ENCODE data around the gene C10orf67. TPM values are rescaled to one million over a fixed set of nuclear protein-coding genes. Genes with fewer than 3 reads are reported as not detected.

Gene C10orf67
- total and polyA plus RNA-seq, 9 donors: 0.08 to 1.0 (median 0.28) TPM

DNA sequence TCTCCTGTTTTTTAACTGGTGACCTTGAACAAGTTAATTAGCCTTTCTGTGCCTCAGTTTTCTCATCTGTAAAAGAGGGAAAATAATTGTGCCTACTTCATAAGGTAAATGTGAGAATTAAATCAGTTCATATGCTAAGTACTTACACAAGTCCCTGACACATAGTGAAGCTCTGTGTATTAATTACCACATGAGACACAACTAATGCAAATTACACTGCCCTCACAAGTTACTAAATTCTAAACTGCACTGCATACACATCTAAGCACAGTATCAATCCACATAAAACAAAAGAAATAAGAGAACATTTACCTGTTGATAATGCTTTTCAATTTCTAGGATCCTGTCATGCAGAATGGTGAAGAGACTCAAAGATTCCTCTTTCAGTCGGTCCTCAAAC is 22.5 kb downstream of the C10orf67 start:
- Histone ChIP-seq H3K4me3 (no peak overlapping the region), H3K9me3 (no peaks in the 10 kb centered on the region), H3K4me1 (ENCODE audit: insufficient read depth) (no peaks in the 10 kb centered on the region), H3K36me3 (no peaks in the 10 kb centered on the region), H3K27me3 (no peaks in the 10 kb centered on the region), H3K27ac (no peak overlapping the region)
- TF ChIP-seq, protein P1, sequence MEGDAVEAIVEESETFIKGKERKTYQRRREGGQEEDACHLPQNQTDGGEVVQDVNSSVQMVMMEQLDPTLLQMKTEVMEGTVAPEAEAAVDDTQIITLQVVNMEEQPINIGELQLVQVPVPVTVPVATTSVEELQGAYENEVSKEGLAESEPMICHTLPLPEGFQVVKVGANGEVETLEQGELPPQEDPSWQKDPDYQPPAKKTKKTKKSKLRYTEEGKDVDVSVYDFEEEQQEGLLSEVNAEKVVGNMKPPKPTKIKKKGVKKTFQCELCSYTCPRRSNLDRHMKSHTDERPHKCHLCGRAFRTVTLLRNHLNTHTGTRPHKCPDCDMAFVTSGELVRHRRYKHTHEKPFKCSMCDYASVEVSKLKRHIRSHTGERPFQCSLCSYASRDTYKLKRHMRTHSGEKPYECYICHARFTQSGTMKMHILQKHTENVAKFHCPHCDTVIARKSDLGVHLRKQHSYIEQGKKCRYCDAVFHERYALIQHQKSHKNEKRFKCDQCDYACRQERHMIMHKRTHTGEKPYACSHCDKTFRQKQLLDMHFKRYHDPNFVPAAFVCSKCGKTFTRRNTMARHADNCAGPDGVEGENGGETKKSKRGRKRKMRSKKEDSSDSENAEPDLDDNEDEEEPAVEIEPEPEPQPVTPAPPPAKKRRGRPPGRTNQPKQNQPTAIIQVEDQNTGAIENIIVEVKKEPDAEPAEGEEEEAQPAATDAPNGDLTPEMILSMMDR (IDR thresholded peaks at IDR 0.05): no peak
- no peak for TF ChIP-seq POLR2A (IDR thresholded peaks at IDR 0.05)
- no peak for TF ChIP-seq EP300 (IDR thresholded peaks at IDR 0.05)
- intact Hi-C loops (cut with DNase I): no loop called here
- 83 to 94% (median 85%) methylated on average over 1 of the region's 1 CpG for WGBS, 3 donors
- no peak for DNase-seq

DNA sequence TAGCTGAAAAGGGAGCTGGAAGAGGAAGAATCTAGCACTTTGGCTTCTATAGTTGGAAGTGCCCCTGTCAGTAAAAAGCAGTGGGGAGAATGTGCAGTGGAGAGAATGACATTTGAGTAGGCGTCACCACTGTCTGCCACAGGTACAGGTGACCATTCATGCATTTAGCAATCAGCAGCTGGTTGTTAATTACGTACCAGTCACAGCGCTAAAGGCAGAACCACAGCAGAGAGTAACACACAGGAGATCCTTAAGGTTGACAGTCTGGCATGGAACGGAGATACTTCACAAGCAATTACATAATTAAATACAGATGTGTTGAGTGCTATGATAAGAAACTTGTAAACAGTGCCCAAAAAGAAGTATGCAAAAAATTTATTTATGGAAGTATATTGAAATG is 24.8 kb downstream of the C10orf67 start:
- WGBS, 3 donors: 74 to 81% (median 74%) methylated on average over 4 of the region's 4 CpGs
- no peak for DNase-seq
- no peak overlapping the region for H3K27ac ChIP-seq
- no peaks in the 10 kb centered on the region for H3K36me3 ChIP-seq
- no peak overlapping the region for H3K4me3 ChIP-seq
- H3K4me1 ChIP-seq (ENCODE audit: insufficient read depth): no peaks in the 10 kb centered on the region
- no peaks in the 10 kb centered on the region for H3K9me3 ChIP-seq
- intact Hi-C loops (cut with DNase I): loop anchor here (10.0 kb wide), 3 partner anchors 205 to 1195 kb away; no protein-coding TSS in a partner anchor
- TF ChIP-seq, protein P1 (IDR thresholded peaks at IDR 0.05): no peak
- no peak for TF ChIP-seq EP300 (IDR thresholded peaks at IDR 0.05)
- no peak for TF ChIP-seq POLR2A (IDR thresholded peaks at IDR 0.05)
- no peaks in the 10 kb centered on the region for H3K27me3 ChIP-seq

DNA sequence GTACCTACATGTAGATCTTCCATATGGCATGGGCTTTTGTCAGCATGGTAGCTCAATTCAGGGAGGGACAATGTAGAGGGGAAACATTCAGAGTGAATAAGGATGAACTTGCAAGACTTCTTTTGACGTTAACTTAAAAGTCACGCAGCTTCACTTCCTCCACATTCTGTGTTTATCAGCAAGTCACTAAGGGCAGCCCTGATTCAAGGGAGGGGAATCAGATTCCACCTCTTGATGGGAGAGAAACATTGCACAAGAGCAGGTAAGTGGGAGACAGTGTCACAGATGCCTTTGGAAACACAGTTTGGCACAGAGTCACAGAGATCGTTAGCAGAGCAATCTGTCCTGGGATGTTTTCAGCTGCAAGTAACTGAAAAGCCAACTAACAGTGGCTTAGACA is 26.2 kb downstream of the C10orf67 start:
- no peaks in the 10 kb centered on the region for H3K9me3 ChIP-seq
- no peaks in the 10 kb centered on the region for H3K36me3 ChIP-seq
- H3K27ac ChIP-seq: no peak overlapping the region
- WGBS, 3 donors: 56 to 69% (median 57%) methylated on average over 3 of the region's 3 CpGs
- TF ChIP-seq EP300 (IDR thresholded peaks at IDR 0.05): no peak
- TF ChIP-seq, protein P1 (IDR thresholded peaks at IDR 0.05): no peak
- TF ChIP-seq POLR2A (IDR thresholded peaks at IDR 0.05): no peak
- intact Hi-C loops (cut with DNase I): loop anchor here (10.0 kb wide), 3 partner anchors 206 to 1196 kb away; no protein-coding TSS in a partner anchor
- no peak for DNase-seq
- no peak overlapping the region for H3K4me3 ChIP-seq
- no peaks in the 10 kb centered on the region for H3K27me3 ChIP-seq
- H3K4me1 ChIP-seq (ENCODE audit: insufficient read depth): no peaks in the 10 kb centered on the region

DNA sequence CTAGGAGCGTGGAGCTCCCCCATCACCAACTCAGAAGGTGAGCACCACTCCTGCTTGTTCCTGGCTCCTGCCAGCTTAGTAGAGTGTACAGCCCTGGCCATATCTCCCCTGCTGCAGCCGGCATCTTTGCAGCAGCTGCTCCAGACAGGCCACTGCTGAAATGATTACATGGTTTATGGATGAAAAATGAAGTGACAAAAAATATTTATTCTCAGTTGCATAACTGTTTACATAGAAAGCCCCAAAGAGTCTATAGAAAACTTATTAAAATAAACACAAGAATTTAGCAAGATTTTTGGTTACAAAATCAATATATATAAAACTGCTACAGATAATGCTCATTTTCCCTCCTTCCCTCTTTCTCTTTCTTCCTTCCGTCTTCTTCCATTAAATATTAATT is 27.2 kb downstream of the C10orf67 start:
- H3K27ac ChIP-seq: no peak overlapping the region
- H3K4me3 ChIP-seq: no peak overlapping the region
- no peaks in the 10 kb centered on the region for H3K9me3 ChIP-seq
- H3K27me3 ChIP-seq: no peaks in the 10 kb centered on the region
- intact Hi-C loops (cut with DNase I): loop anchor here (10.0 kb wide), 3 partner anchors 207 to 1197 kb away; no protein-coding TSS in a partner anchor
- no peaks in the 10 kb centered on the region for H3K36me3 ChIP-seq
- TF ChIP-seq POLR2A (IDR thresholded peaks at IDR 0.05) (no peak), EP300 (IDR thresholded peaks at IDR 0.05) (no peak)
- TF ChIP-seq, protein P1 (IDR thresholded peaks at IDR 0.05): no peak
- DNase-seq: no peak
- 79 to 97% (median 83%) methylated on average over 3 of the region's 3 CpGs for WGBS, 3 donors
- no peaks in the 10 kb centered on the region for H3K4me1 ChIP-seq (ENCODE audit: insufficient read depth)
